ENCODE measurements around the gene CRY2.

GRCh38 chr11:45892856-45893255, 45.6 kb downstream of the CRY2 start:
- TF ChIP-seq CTCF (CRISPR knock-in tag; IDR thresholded peaks at IDR 0.05) = no peak
- TF ChIP-seq KAT7 (CRISPR knock-in tag; IDR thresholded peaks at IDR 0.05; ENCODE audit: borderline replicate concordance) = no peak
- no peak for TF ChIP-seq TRIM22 (IDR thresholded peaks at IDR 0.05)
- TF ChIP-seq ZBTB20 (CRISPR knock-in tag; IDR thresholded peaks at IDR 0.05; ENCODE audit: borderline replicate concordance, low read depth) = no peak
- no peak for TF ChIP-seq TARDBP (CRISPR knock-in tag; IDR thresholded peaks at IDR 0.05)
- no peak for TF ChIP-seq NFYB (CRISPR knock-in tag; IDR thresholded peaks at IDR 0.05)

Measured in HepG2 (cell line).